ENCODE measurements around the gene PPP1R16B.
"Not testable (repeated sequence)": the region's sequence is repeated elsewhere in the genome, so short reads cannot be mapped to it uniquely, and the experiment has no call there.

Gene PPP1R16B

DNA sequence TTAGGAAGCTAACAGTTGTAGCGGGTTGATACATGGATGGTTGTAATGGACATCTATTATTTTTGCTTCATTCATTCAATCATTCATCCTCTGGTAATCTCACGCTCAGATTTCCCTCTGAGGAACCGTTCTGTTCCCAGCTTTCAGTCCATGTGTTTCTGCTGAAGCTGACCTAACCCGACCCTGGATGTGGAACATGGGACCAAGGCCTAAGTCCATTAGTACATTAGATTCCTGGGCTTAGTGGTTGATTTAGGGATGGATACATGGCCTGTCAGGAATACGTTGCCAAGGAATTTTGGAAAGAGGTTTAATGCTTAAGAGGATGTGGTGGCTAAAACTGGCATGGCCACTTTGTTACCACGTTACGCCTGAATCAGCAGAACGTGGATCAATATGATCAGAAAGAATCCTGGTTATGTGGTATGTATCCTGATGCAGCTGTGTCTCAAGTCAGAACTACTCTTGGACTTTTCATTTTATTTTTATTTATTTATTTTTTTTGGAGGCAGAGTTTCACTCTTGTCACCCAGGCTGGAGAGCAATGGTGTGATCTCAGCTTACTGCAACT is 152.5 kb downstream of the PPP1R16B start:
- no peak overlapping the region for H3K4me2 ChIP-seq
- H3K27ac ChIP-seq: no peak overlapping the region
- H3K27me3 ChIP-seq: no peaks in the 10 kb centered on the region
- H3K9me3 ChIP-seq: no peaks in the 10 kb centered on the region
- no peak for TF ChIP-seq Cebpa-rat (IDR thresholded peaks at IDR 0.05)
- no peak overlapping the region for H3K9ac ChIP-seq
- no peaks in the 10 kb centered on the region for H4K20me1 ChIP-seq
- H3K36me3 ChIP-seq: peaks cover 20% of the 10 kb centered on the region
- no peak overlapping the region for H3K4me3 ChIP-seq
- peaks cover 12% of the 10 kb centered on the region for H3K4me1 ChIP-seq

DNA sequence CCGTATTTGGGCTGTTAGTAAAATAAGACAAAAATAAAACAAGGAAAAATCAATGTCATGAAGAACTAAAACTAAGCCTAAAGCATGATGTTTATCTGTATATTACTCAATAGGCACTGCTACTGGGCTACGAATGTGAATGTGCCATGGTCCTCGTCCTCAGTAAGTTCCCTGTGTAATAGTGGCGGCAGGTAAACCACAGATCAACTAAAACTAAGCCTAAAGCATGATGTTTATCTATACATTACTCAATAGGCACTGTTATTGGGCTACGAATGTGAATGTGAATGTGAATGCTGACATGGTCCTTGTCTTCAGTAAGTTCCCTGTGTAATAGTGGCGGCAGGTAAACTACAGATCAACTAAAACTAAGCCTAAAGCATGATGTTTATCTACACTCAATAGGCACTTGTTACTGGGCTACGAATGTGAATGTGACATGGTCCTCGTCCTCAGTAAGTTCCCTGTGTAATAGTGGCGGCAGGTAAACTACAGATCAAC is 154.7 kb downstream of the PPP1R16B start:
- H3K4me1 ChIP-seq: peaks cover 19% of the 10 kb centered on the region
- not testable (repeated sequence) for H3K4me2 ChIP-seq, H3K27me3 ChIP-seq, H3K9ac ChIP-seq, H4K20me1 ChIP-seq, H3K4me3 ChIP-seq, H3K27ac ChIP-seq, H3K9me3 ChIP-seq, H3K36me3 ChIP-seq

DNA sequence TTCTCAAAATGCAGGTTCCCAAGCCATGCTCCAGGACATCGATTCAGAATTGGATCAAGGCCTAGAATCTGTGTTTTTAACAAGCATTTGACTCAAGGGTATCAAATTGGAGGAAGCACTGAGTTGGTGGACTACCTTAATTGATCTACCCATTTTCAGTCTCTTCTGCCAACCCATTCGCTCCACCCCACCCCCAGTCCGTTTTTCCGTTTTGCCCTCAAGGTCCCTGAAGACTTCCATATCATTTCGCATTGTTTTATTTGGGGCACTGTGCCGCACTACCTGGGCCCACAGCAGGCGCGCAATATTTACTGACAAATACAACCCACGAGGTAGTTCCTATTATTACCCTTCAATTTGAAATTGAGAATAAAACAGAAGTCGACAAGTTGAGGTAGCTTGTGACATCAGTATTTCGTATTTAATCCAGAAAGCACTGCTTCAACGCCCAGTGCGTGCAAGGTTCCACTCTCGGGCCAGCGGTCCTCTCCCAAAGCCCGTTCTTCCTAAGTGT is 156.1 kb downstream of the PPP1R16B start:
- H3K9me3 ChIP-seq: no peaks in the 10 kb centered on the region
- H3K4me1 ChIP-seq: peaks cover 19% of the 10 kb centered on the region
- 0 out of 2 replicates have a peak, but pooled peaks cover under 1% of the 10 kb centered on the region for H4K20me1 ChIP-seq
- peak overlapping the region; percentile 91 for H3K9ac ChIP-seq
- no peaks in the 10 kb centered on the region for H3K27me3 ChIP-seq
- H3K4me3 ChIP-seq: peak overlapping the region; percentile 91
- H3K27ac ChIP-seq: peak overlapping the region; percentile 96
- peak overlapping the region; percentile 85 for H3K4me2 ChIP-seq
- no peak for TF ChIP-seq Cebpa-rat (IDR thresholded peaks at IDR 0.05)
- peaks cover 14% of the 10 kb centered on the region; the same call in 1 of the 2 replicates for H3K36me3 ChIP-seq

DNA sequence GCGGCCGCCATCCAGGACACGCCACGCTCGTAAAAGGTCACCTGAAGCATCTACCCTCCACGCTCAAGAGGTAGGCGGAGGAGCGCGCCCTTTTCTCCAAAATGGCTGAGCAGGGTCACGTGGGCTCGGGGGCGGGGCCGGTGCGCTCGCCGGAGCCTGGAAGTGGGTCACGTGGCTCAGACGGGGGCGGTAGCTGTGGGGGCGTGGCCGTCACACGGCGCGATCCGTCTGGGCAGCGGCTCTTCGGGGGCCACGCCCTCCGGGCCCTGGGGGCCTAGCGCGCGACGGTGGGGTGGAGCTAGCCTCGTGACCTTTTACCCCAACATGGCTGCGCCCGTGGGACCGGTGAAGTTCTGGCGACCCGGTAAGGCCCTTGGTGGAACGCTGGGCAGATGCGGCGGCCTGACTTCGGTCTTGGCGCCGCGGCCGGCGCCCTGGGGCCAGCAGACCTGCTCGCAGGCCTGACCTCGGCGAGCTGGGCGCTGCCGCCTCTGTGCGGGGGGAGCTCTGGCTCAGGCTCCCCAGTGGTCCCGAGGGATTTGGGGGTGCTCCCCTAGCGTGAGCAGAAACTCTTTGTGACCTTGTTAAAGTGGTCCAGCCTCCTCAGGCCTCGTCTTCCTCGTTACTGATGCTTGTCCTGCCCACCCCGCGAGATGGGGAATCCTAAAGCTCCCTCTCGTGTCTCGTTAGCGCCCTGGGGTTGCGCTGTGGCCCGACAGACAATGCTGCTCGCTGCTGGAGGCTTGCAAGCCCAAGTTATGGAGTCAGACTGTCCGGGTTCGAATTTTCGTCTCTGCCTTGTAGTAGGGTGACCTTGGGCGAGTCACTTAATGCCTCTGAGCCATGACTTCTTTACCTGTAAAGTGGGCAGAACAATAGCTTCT is 156.8 kb downstream of the PPP1R16B start, which contains the start of gene DHX35:
TSS of gene DHX35 (plus strand) at position 301 of the 884 bp plus-strand sequence. CDS start at position 325, 24 bp downstream.
- Histone ChIP-seq H4K20me1 (0 out of 2 replicates have a peak, but pooled peaks cover 8% of the 10 kb centered on the region), H3K4me2 (peak within 1 kb of the TSS; percentile 85), H3K9me3 (no peaks in the 10 kb centered on the region), H3K36me3 (peaks cover 14% of the 10 kb centered on the region; the same call in 1 of the 2 replicates), H3K4me1 (peaks cover 19% of the 10 kb centered on the region), H3K27me3 (no peaks in the 10 kb centered on the region), H3K4me3 (peak within 1 kb of the TSS; percentile 91), H3K9ac (peak within 1 kb of the TSS; percentile 91), H3K27ac (peak within 1 kb of the TSS; percentile 96)
- no peak for TF ChIP-seq Cebpa-rat (IDR thresholded peaks at IDR 0.05)

DNA sequence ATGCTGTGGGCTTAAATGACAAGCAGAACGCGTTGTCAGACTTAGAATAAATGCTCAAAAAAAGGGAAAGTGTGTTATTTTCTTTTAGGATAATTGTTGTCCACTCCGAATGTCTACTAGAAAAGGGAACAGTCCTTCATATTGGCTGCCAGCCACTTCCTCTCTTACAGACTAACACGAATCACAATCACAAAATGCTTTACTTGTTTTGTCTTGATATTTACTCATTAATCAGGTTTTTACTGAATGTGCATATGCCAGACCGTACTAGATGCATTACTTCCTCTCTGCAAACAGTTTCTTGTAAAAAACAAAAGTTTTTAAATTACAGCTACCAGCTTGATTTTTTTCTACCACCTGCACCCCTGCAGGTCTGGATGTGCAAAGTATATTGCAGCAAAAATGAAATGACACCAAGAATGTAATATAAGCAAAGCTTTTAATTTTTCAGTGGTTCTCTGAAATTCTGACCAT is 157.5 kb downstream of the PPP1R16B start:
- Histone ChIP-seq H3K27me3 (no peaks in the 10 kb centered on the region), H3K27ac (peak overlapping the region; percentile 96), H3K4me3 (peak overlapping the region; percentile 91), H4K20me1 (0 out of 2 replicates have a peak, but pooled peaks cover 13% of the 10 kb centered on the region), H3K9ac (peak overlapping the region; percentile 91), H3K9me3 (no peaks in the 10 kb centered on the region), H3K4me2 (peak overlapping the region; percentile 85), H3K36me3 (peaks cover 19% of the 10 kb centered on the region), H3K4me1 (peaks cover 19% of the 10 kb centered on the region)
- TF ChIP-seq Cebpa-rat (IDR thresholded peaks at IDR 0.05): no peak

DNA sequence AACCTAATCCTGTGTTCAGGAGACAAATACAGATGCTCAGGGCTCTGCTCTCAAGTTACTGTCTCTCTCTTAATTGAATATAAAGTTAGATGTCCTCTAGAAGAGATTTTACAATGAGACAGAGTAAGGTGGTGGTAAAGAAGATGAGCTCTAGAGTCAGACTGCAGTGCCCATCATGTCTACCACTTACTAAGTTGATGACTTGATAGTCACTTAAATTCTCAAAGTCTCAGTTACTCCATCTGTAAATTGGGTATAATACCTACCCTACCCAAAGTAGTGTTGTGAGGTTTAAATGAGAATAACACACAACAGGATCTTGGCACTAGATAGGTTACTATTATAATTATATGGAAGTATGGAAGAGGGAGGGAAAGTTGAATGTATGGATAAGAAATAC is 158.2 kb downstream of the PPP1R16B start:
- H3K4me2 ChIP-seq: peak overlapping the region; percentile 85
- peaks cover 26% of the 10 kb centered on the region for H3K36me3 ChIP-seq
- no peaks in the 10 kb centered on the region for H3K9me3 ChIP-seq
- no peaks in the 10 kb centered on the region for H3K27me3 ChIP-seq
- H3K9ac ChIP-seq: no peak overlapping the region
- peaks cover 19% of the 10 kb centered on the region for H3K4me1 ChIP-seq
- TF ChIP-seq Cebpa-rat (IDR thresholded peaks at IDR 0.05): no peak
- H4K20me1 ChIP-seq: 0 out of 2 replicates have a peak, but pooled peaks cover 20% of the 10 kb centered on the region
- H3K27ac ChIP-seq: no peak overlapping the region
- H3K4me3 ChIP-seq: no peak overlapping the region

DNA sequence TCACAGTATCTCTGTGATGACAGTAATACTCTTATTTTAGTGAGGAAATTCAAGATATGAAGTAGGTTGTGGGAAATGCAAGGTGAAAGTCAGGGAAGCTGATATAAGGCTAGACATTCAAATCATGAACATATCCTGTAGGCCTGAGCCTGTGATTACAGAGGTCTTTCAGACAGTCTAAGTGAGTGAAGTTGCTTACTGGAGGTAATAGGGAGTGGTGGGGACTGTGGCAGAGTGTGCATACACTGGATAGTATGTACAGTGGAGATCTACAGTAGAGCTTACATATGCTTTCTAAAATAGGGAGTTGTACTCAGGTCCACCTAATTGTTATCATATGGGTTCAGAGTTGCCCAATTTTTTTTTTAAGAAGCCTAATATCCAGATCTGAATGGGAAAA is 159.8 kb downstream of the PPP1R16B start:
- Histone ChIP-seq H3K27ac (no peak overlapping the region), H3K27me3 (no peaks in the 10 kb centered on the region), H3K4me3 (no peak overlapping the region), H3K4me1 (peaks cover 19% of the 10 kb centered on the region), H3K9me3 (no peaks in the 10 kb centered on the region), H3K4me2 (no peak overlapping the region), H3K9ac (no peak overlapping the region), H4K20me1 (0 out of 2 replicates have a peak, but pooled peaks cover 20% of the 10 kb centered on the region), H3K36me3 (peaks cover 39% of the 10 kb centered on the region)
- no peak for TF ChIP-seq Cebpa-rat (IDR thresholded peaks at IDR 0.05)

DNA sequence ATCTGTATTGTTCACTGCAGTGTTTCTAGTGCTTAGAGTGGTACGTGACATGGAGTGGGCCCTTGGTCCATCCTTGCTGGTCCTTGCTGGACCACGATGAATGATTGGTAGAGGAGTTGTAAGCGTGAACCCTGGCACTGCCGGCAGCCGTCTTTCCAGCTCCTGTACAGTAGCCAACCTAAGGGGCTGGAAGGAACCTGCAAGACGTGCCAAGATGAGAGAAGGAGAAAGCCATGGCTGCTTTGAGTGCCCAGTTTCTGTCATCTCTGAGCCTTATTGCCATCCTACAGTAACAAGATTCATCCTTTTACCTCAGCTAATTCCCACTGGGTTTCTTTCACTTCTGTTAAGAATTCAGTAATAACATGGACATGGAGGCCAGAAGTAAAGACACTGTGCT is 162.6 kb downstream of the PPP1R16B start:
- H3K4me3 ChIP-seq: no peak overlapping the region
- no peak for TF ChIP-seq Cebpa-rat (IDR thresholded peaks at IDR 0.05)
- no peaks in the 10 kb centered on the region for H3K27me3 ChIP-seq
- no peaks in the 10 kb centered on the region for H3K9me3 ChIP-seq
- no peak overlapping the region for H3K4me2 ChIP-seq
- no peak overlapping the region for H3K9ac ChIP-seq
- no peak overlapping the region for H3K27ac ChIP-seq
- peaks cover 7% of the 10 kb centered on the region for H3K4me1 ChIP-seq
- peaks cover 61% of the 10 kb centered on the region for H3K36me3 ChIP-seq
- H4K20me1 ChIP-seq: 0 out of 2 replicates have a peak, but pooled peaks cover 20% of the 10 kb centered on the region

DNA sequence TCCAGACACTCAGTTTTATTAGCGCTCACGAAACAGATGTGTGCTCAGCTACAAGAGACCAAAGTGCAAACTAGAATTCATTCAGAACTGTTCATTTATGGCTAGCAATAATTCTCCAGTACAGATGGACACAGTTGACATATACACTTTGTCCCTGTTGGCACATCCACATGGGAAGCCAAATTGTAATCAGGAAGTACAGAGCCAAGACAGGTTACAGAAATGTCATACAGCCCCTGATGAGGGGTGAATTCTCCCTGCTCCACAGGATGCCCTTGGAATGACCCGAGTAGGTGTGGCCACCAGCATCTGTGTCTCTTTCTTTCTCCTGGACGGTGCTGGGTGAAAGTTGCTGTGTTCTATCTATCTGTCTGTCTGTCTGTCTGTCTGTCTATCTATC is 164.2 kb downstream of the PPP1R16B start:
- TF ChIP-seq Cebpa-rat (IDR thresholded peaks at IDR 0.05): no peak
- Histone ChIP-seq H4K20me1 (0 out of 2 replicates have a peak, but pooled peaks cover 20% of the 10 kb centered on the region), H3K27ac (no peak overlapping the region), H3K9me3 (no peaks in the 10 kb centered on the region), H3K4me1 (no peaks in the 10 kb centered on the region), H3K27me3 (no peaks in the 10 kb centered on the region), H3K36me3 (peaks cover 71% of the 10 kb centered on the region), H3K4me2 (no peak overlapping the region), H3K4me3 (no peak overlapping the region), H3K9ac (no peak overlapping the region)
